ENCODE data around the gene NAPB.

- TF ChIP-seq CTCF (IDR thresholded peaks at IDR 0.05): no peak
- no peak for TF ChIP-seq POLR2A (IDR thresholded peaks at IDR 0.05)
Observed at GRCh38 chr20:23445596-23446217, 24.4 kb upstream of the NAPB start.

All from right lobe of liver (tissue), 4 donors.